Gastroesophageal sphincter (tissue), 4 donors: ENCODE results near the gene RBM7. TPM values are rescaled to one million over a fixed set of nuclear protein-coding genes. Genes with fewer than 3 reads are reported as not detected.

Source experiments
- ATAC-seq: fragments of 150-250 bp; one replicate; pipeline ENCODE4 v1.9.1; 2016; ENCODE audit warnings: mild to moderate bottlenecking, moderate library complexity
- H3K27ac ChIP-seq, 4 donors: fragments of 200-600 bp; sonication (generic) in 3 of 4; 1 replicate in 3 of 4; 2 replicates in 1 of 4; pipeline ENCODE4 v1.5.1; 2016 to 2019
- H3K27me3 ChIP-seq: fragments of 200-600 bp; sonication (generic); one replicate; pipeline ENCODE4 v1.5.1; 2019
- H3K36me3 ChIP-seq, 2 donors: fragments of 200-600 bp; sonication (generic); one replicate each; pipeline ENCODE4 v1.5.1; 2019; ENCODE audit warnings: control low read depth in 1 of 2
- H3K4me1 ChIP-seq, 3 donors: fragments of 200-600 bp; sonication (generic); 1 replicate in 2 of 3; 2 replicates in 1 of 3; pipeline ENCODE4 v1.5.1; 2016 to 2019; ENCODE audit warnings: control low read depth in 2 of 3
- H3K4me3 ChIP-seq, 2 donors: fragments of 200-600 bp; sonication (generic); one replicate each; pipeline ENCODE4 v1.5.1; 2019; ENCODE audit warnings: mild to moderate bottlenecking in 1 of 2, moderate library complexity in 1 of 2
- H3K9me3 ChIP-seq, 3 donors: fragments of 200-600 bp; sonication (generic); one replicate each; pipeline ENCODE4 v1.5.1; 2017 to 2019; ENCODE audit warnings: control low read depth in 2 of 3
- EP300 ChIP-seq: sonication (generic); formaldehyde crosslinking; IDR thresholded peaks from one replicate; pipeline ENCODE4 v1.6.1; 2017; ENCODE audit warnings: antibody characterized with exemption, mild to moderate bottlenecking
- POLR2A ChIP-seq, 2 donors: fragments of 450-650 bp; IDR thresholded peaks; one replicate each; pipeline ENCODE4 v1.6.1; 2017; ENCODE audit warnings: antibody characterized with exemption in 2 of 2, mild to moderate bottlenecking in 2 of 2, moderate library complexity in 1 of 2
- POLR2AphosphoS5 ChIP-seq: sonication (generic); formaldehyde crosslinking; IDR thresholded peaks from one replicate; pipeline ENCODE4 v1.6.1; 2017; ENCODE audit warnings: antibody characterized with exemption
- WGBS, 2 donors: methylation state at CpG; one replicate each; pipeline ENCODE4 v1.1.5; 2018; ENCODE audit warnings: low coverage in 1 of 2; 5-methylcytosine and 5-hydroxymethylcytosine counted together
- total RNA-seq, 4 donors: library from RNA; depleted of rRNA; stranded (reverse); fragments of >200 nt; gene quantifications; one replicate each; pipeline ENCODE4 v1.1.0, GENCODE V29; 2016
- TF ChIP-seq, protein P1 (sequence below), 4 experiments: fragments of 200-600 bp in 2 of 4; fragments of 450-650 bp in 2 of 4; sonication (generic) in 1 of 4; IDR thresholded peaks; one replicate each; pipeline ENCODE4 v1.5.1; 2017 to 2019; ENCODE audit warnings: antibody characterized with exemption in 4 of 4, mild to moderate bottlenecking in 2 of 4, moderate library complexity in 2 of 4

RBM7 gene
- total RNA-seq, 4 donors from 2014 or later = 16.0 to 31.7 (median 19.2) TPM

DNA sequence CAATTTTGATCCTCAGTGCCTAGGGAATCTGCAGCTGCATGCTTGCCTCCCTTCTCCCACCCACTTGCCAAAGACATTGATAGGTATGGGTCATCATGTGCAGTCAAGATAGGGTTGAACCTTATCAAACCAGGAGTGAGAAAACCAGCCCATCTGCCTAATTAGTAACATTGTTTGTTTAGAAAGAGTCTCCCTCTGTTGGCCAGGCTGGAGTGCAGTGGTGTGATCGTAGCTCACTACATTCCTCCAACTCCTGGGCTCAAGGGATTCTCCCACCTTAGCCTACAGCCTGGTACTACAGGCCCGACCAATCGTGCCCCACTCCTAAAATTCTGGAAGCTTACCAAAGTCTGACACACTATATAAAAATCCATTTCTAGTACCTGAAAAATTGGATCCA is 4.7 kb upstream of the RBM7 start:
- Histone ChIP-seq H3K4me3 (no peak overlapping the region), H3K27ac (no peak overlapping the region), H3K27me3 (no peaks in the 10 kb centered on the region), H3K4me1 (peaks cover 3 to 20% (median 4%) of the 10 kb centered on the region in 3 donors), H3K36me3 (no peaks in the 10 kb centered on the region), H3K9me3 (no peaks in the 10 kb centered on the region)
- TF ChIP-seq EP300 (no peak), POLR2A (IDR thresholded peaks at IDR 0.05) (no peak), POLR2AphosphoS5 (no peak)
- TF ChIP-seq, protein P1, sequence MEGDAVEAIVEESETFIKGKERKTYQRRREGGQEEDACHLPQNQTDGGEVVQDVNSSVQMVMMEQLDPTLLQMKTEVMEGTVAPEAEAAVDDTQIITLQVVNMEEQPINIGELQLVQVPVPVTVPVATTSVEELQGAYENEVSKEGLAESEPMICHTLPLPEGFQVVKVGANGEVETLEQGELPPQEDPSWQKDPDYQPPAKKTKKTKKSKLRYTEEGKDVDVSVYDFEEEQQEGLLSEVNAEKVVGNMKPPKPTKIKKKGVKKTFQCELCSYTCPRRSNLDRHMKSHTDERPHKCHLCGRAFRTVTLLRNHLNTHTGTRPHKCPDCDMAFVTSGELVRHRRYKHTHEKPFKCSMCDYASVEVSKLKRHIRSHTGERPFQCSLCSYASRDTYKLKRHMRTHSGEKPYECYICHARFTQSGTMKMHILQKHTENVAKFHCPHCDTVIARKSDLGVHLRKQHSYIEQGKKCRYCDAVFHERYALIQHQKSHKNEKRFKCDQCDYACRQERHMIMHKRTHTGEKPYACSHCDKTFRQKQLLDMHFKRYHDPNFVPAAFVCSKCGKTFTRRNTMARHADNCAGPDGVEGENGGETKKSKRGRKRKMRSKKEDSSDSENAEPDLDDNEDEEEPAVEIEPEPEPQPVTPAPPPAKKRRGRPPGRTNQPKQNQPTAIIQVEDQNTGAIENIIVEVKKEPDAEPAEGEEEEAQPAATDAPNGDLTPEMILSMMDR (IDR thresholded peaks at IDR 0.05) = no peak
- no peak for ATAC-seq
- 56 to 76% methylated on average over 2 to 3 of the region's 3 CpGs for WGBS, 2 donors

DNA sequence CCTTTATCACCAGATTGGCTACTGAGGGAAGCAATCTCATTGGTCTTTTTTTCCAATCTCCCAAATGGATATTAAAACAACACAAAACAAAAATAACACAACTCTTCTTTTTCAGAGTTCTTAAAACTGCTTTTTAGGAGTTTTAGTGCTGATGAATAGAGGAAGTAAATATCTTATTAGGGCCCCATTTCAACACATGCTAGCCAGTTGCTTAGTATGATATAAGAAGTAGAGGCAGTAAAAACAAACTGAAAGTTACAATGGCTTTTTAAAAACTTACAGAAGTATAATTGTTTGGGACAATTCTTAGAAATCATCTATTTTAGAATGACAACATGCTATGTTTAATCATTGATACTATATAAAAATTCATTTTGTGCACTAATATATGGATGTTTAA is 3.5 kb upstream of the RBM7 start:
- Histone ChIP-seq H3K9me3 (no peaks in the 10 kb centered on the region), H3K27me3 (no peaks in the 10 kb centered on the region), H3K27ac (no peak overlapping the region), H3K4me1 (peaks cover 3 to 27% (median 4%) of the 10 kb centered on the region in 3 donors), H3K36me3 (no peaks in the 10 kb centered on the region), H3K4me3 (no peak overlapping the region)
- ATAC-seq = no peak
- no peak for TF ChIP-seq POLR2A (IDR thresholded peaks at IDR 0.05)
- TF ChIP-seq POLR2AphosphoS5 = no peak
- TF ChIP-seq, protein P1 (IDR thresholded peaks at IDR 0.05) = no peak
- no peak for TF ChIP-seq EP300

DNA sequence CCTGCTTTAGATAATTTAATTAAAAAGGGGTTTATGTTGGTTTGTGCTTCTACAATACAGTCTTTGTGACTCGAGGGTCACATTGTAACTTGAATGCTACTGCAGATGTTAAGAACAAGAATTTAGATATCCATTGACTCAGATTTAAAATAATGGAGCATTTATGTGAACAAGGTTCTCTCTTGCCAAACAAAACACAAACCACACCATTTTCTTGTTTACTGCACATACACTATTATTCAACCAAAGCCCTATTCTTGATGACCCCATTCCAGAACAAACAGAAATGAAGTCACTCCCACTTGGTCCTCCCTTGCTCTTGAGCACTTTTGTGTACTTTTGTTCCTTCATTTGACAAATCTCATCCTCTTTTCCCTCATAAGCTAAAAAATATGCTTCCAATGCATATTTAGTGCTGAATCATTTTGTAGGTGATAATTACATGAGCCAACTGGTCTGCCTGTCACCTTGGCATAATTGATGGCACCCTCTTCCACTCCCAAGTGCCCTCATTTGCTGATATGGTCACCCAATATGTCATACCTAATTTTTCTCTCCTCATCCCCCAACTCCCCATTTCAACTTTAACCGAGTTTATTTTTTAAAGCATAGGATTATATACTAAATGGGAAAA is 3.0 kb upstream of the RBM7 start:
- no peak overlapping the region for H3K4me3 ChIP-seq
- 33 to 46% methylated on average over 2 of the region's 2 CpGs for WGBS, 2 donors
- no peak for ATAC-seq
- no peaks in the 10 kb centered on the region for H3K9me3 ChIP-seq
- H3K27ac ChIP-seq = peak overlapping the region in 1 of 4 donors; percentile 9
- no peaks in the 10 kb centered on the region for H3K27me3 ChIP-seq
- TF ChIP-seq POLR2A (IDR thresholded peaks at IDR 0.05) (no peak), POLR2AphosphoS5 (no peak), EP300 (no peak)
- TF ChIP-seq, protein P1 (IDR thresholded peaks at IDR 0.05) = no peak
- no peaks in the 10 kb centered on the region for H3K36me3 ChIP-seq
- peaks cover 3 to 32% (median 4%) of the 10 kb centered on the region in 3 donors for H3K4me1 ChIP-seq

DNA sequence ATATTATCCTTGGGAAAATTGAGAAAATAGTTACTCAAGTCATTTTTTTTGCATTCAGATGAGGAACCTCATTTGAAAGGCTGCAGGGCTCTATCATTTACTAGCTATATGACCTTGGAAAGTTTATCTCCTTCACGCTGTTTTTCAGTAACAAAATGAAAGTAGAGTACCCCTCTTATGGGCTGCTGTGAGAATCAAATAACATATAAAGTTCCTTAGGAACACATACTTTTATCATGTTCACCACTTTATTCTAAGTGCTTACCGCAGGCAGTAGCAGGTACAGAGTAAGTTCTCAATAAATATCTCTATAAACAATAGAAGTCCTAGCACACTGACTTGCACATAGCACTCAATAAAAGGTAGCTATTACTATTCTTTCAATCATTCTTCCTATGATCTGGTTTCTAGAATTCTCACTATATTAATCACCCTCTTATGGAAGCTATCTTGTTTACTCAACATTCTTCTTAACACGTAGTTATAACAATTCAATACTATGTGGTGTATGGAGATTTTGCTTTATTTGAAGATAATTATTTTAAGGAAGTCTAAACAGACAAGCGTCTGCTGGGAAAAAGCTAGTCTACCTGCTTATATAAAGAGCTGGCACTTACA is 2.1 kb upstream of the RBM7 start:
- Histone ChIP-seq H3K27ac (peak overlapping the region in 3 of 4 donors; percentile 96 to 97 (median 97)), H3K36me3 (no peaks in the 10 kb centered on the region), H3K4me3 (no peak overlapping the region), H3K9me3 (no peaks in the 10 kb centered on the region), H3K27me3 (no peaks in the 10 kb centered on the region), H3K4me1 (peaks cover 3 to 42% (median 4%) of the 10 kb centered on the region in 3 donors)
- 44 to 54% methylated on average over 4 of the region's 4 CpGs for WGBS, 2 donors
- no peak for ATAC-seq
- TF ChIP-seq, protein P1 (IDR thresholded peaks at IDR 0.05) = no peak
- TF ChIP-seq EP300 = no peak
- no peak for TF ChIP-seq POLR2AphosphoS5
- no peak for TF ChIP-seq POLR2A (IDR thresholded peaks at IDR 0.05)
